HG03039 (cell line): ENCODE results near the gene PFKM.
"Not testable (repeated sequence)": the region's sequence is repeated elsewhere in the genome, so short reads cannot be mapped to it uniquely, and the experiment has no call there.

ENCODE experiments used
- ATAC-seq: cut with Tn5 transposase; IDR thresholded peaks from one replicate; pipeline ENCODE4 v1.9.1; 2021; ENCODE audit warnings: mild to moderate bottlenecking, moderate library complexity; ENCODE audit not compliant: unreplicated experiment

The PFKM gene

GRCh38 chr12:48110691-48111311 lies 8.4 kb upstream of the PFKM start:
- no peak for ATAC-seq

GRCh38 chr12:48111312-48111693 lies 7.9 kb upstream of the PFKM start:
- ATAC-seq: not testable (repeated sequence)

DNA sequence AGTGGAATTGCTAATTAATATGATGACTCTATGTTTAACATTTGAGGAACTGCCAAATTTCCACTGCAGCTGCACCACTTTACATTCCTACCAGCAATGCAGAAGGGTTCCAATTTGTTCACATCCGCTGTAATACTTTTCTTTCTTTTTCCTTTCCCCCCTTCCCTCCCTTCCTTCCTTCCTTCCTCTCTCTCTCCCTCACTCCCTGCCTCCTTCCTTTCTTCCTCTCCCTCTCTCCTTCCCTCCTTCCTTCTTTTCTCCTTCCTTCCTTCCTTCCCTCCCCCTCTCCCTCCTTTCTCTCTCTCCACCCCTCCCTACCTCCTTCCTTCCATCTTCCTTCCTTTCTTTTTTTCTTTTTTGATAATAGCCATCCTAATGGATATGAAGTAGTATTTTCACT lies 3.2 kb upstream of the PFKM start:
- ATAC-seq: no peak

- ATAC-seq: no peak
These were observed 786 bp upstream of the PFKM start for GRCh38 chr12:48118284-48118871.

DNA sequence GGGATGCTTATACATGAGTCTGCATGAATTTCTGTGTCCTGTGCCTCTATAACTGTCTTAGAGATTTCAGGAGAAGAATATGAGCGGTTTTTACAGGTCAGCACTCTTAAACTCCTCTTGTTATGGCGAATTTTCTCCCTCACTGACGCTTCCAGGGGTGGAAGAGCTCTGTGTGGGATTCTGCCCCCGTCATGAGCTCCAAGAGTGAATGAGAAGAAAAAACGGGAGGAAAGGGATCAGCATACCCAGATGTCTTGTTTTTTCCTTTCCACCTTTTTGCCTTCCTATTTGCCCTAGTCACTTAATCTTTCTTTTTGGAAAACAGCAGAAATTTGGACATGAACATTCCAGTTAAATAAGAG lies 651 bp downstream of the PFKM start:
- ATAC-seq: no peak

DNA sequence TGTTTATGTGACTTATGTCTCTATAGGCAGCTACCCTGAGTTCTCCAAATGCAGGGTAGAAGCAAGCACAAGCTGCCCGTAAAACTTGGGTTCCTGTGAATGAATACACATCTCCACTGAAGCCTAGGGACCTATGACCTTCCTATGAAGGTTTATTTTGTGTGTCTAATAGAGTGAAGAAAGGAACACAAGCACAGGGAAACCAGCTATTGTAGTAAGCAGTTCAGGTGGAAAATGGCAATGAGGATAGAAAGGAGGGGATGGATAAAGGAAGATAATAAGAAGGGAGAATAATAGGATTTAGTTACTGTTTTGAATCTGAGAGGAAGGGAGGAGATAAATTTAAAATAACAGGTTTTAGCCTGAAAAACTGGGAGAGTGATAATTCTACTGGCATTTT lies 2.4 kb downstream of the PFKM start:
- no peak for ATAC-seq

GRCh38 chr12:48122065-48122834 lies 3.1 kb downstream of the PFKM start:
- ATAC-seq: no peak

DNA sequence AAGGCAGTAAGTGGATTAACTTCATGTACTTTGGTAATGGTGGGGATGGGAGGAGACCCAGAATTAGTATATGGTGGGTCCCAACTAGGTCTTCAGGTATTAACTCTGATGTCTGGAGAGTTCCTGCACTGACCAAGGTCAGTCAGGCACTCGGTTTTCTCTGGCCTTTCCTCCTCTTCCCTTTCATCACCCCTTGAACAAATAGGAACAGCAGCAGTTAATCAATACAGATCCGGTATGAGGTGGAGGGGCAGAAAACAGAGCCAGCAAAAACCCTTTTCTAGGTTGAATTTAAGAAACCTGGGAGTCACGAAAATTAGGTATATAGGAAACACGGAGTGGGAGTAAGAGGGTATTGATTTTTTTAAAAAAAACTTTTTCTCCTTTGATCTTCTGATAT lies 4.0 kb downstream of the PFKM start:
- ATAC-seq: no peak

- not testable (repeated sequence) for ATAC-seq
These were observed 6.4 kb downstream of the PFKM start for GRCh38 chr12:48125542-48125941.

DNA sequence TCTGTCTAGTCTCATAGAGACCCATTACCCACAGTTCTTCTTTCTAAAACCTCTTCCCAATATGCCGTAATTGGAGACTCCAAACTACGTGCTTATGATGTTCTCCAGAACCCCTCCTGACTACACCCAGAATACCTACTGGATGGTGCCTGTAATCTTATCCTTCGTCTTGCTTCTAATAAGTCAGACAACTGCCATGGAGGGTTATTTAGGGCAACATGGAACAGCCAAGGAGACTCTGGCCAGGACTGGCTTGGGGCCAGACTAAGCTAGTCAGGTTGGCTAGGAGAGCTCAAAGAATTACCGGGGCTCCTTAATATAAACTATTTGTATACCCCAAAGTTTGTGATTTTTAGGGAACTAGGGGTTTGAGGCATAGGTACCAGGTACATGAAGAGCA lies 6.8 kb downstream of the PFKM start:
- no peak for ATAC-seq

DNA sequence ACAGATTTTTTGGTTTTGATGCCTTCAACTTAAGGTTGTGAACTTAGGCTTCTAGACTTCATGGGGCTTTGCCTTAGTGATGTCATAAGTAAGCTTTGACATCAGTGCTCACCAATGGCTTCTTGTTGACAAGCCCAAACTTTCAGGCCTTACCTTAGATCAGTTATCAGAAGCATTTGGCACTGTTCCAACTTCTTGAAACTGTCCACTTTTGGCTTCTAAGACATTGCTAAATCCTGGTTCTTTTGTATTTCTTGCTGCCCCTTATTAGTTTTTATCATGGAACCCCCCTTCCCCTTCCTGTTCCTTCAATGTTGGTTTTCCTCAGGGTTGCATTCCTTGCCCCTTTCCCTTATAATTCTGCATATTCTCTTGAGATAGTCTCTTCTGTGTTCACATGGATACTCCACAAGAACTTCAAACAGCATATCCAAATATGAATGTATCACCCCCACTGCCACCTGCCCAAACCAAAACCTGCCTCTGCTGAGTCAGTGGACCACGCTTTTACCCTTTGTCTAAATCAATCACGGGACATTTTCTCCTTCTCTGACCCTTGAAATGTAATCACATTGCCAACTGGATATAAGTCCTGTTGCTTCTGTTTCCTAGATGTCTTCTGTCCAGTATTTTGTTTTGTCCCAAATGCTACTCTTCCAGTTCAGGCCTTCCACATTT lies 7.9 kb downstream of the PFKM start:
- ATAC-seq: no peak

DNA sequence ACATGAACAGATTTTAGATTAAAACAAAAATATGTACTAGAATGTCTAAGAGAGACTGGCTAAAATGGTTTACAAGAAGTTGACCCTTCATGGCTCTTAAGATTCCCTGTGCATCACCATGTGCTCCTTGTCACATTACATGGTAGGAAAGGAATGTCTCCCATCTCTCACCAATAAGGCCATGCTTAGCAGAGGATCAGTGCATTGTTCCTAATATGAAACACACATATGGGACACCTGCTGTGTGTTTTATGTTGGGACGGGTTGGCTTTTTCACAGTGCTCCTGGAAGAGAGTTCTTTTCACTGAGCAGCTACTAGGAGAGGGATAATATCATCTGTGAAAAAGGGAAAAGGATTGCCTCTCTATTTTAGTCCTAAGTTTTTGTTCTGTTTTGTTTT lies 9.6 kb downstream of the PFKM start:
- ATAC-seq: no peak

- no peak for ATAC-seq
These were observed 10.2 kb downstream of the PFKM start for GRCh38 chr12:48129376-48129775.

DNA sequence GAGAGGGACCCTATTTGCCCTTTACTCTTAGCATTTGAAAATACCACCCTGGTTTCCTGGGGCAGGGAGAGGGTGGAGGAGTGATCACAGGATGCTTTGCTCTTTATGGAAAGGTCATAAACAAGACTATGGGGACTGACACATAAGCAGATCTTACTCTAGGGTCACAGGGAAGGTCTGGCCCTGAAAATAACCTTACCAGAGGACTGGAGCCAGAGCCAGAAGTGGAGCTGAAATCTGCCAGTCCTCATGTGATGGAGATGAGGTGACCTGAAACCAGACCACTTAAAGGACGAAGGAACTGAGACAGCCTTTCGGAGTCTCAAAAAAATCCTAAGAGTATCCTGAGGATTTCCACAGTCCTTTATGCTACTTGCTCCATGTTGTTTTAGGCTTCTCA lies 12.4 kb downstream of the PFKM start:
- no peak for ATAC-seq

DNA sequence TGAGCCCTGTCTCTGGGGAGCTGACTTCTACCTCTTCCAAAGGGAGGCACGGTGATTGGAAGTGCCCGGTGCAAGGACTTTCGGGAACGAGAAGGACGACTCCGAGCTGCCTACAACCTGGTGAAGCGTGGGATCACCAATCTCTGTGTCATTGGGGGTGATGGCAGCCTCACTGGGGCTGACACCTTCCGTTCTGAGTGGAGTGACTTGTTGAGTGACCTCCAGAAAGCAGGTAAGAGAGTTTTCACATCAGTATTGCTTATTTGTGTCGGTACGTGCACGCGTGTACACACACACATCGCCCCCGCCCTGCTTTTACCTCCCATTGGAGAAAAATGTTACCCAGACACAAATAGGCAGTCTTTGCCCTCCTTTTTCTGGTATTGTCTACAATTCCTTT lies 13.7 kb downstream of the PFKM start:
- ATAC-seq: no peak

GRCh38 chr12:48135027-48135426 lies 15.9 kb downstream of the PFKM start:
- no peak for ATAC-seq

DNA sequence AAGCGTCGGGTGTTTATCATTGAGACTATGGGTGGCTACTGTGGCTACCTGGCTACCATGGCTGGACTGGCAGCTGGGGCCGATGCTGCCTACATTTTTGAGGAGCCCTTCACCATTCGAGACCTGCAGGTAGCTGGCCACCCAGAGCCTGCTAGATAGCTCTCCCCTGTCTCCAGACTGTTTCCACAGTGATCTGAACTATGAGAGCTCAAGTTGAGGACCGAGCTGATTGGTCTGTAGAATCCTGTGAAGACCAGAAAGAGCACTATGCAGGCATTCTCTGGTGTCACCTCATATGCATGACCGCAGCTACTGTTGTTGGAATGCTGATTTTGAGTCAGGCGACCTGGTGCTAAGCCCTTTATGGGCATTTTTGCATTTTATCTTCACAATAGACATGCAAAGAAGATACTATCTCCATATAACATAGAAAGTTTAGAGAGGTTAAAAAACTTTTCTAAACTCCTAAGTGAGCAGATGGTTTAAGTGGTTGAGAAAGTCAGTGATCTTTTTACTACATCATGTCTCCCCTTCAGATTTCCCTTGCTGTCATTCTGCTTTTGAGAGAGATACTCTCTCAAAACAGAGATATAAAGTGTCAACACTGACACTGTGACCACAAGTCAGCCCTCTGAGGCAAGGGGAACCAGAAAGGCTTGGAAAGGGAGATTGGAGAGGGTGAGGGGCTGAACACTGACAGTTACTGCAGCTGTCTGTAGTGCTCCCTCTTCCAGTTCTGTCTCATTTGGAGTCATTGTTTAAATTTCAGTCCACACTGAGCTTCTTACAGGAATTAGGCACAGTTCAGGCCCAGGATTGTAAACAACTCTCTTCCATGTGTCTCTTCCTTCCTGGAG lies 23.9 kb downstream of the PFKM start:
- no peak for ATAC-seq

DNA sequence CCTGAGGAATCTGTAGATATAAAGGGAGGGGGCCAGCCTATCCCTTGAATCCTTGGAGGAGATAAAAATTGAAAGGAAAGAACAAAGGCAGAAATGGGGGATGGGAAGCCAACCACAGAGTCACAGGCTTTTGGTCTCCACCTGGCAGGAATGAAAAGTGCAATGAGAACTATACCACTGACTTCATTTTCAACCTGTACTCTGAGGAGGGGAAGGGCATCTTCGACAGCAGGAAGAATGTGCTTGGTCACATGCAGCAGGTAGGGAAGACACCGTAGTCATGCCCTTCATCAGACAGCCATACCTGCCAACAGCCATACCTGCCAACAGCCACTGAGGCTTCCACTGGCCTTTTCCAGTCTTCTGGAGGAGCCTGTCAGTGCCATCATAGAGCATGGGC lies 24.7 kb downstream of the PFKM start:
- no peak for ATAC-seq

GRCh38 chr12:48145981-48146380 lies 26.8 kb downstream of the PFKM start:
- ATAC-seq: no peak

DNA sequence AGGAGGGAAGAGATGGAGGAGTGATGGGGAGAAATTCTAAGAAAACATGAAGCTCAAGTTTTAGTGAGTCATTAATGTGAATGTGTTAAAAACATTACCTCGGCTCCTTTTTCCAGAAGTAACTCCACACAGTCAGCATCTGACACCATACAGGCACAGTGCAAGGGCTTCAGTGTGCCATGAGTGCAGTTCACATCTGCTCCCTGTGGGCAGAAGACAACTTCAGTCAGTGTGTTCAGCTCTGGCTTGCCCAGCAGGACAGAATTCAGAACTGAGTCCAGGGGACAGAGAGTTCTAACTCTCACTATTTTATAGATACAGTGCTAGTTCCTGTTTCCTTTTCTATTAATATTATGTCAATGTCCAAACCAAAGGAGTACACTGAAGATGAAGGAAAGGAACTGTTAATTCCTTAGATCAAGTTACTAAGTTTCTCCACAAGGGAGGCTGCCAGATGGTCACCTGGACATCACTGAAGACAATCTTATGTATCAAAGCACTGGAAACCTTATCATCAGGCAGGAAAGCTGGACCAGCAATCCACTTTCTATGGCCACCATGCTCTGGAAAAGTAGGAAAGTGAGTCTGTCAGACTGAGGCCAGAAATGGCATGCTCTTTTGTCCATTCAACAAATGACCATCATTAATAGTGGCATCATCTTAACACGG lies 32.1 kb downstream of the PFKM start:
- ATAC-seq: no peak
